ENCODE data around the gene CTU2.

The CTU2 gene

DNA sequence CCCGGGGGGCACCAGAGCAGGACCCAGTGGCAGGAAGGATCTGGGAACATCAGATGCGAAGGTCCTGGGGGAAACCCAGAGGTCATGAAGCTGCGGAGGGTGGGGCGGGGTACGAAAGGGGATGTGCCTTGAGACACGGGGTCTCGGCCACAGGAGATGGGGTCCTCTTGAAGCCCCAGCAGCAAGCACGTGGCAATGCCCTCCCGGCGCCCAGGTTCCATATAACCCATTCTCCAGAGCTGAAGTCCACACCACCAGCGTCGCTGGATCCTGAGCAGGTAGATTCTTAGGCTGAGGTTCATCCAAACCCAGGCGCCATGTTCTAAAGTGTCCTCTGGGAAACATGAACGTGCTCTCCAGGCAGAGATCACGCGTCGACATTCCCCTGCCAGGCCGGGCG, 57.8 kb downstream of the CTU2 start:
- no peak for DNase-seq

- DNase-seq, result no peak
Measured at GRCh38 chr16:88764913-88765349, 58.6 kb downstream of the CTU2 start.
